ENCODE measurements around the gene ASTN2.

The ASTN2 gene

GRCh38 chr9:116391306-116391900, 1023.5 kb downstream of the ASTN2 start:
- no peak for DNase-seq

GRCh38 chr9:116390303-116391228, 1024.3 kb downstream of the ASTN2 start:
- no peak for DNase-seq

- no peak for DNase-seq
Observed at GRCh38 chr9:116389541-116390302, 1025.1 kb downstream of the ASTN2 start.

- no peak for DNase-seq
Observed at GRCh38 chr9:116387934-116388698, 1026.7 kb downstream of the ASTN2 start.

GRCh38 chr9:116383936-116384335, 1030.9 kb downstream of the ASTN2 start:
- DNase-seq, result no peak

GRCh38 chr9:116383133-116383532, 1031.7 kb downstream of the ASTN2 start:
- DNase-seq, result no peak

GRCh38 chr9:116382053-116382452, 1032.8 kb downstream of the ASTN2 start:
- DNase-seq, result no peak

GRCh38 chr9:116381350-116381749, 1033.5 kb downstream of the ASTN2 start:
- no peak for DNase-seq

GRCh38 chr9:116380496-116380995, 1034.3 kb downstream of the ASTN2 start:
- DNase-seq, result no peak

GRCh38 chr9:116379821-116380220, 1035.0 kb downstream of the ASTN2 start:
- DNase-seq, result no peak

GRCh38 chr9:116378873-116379272, 1036.0 kb downstream of the ASTN2 start:
- no peak for DNase-seq

GRCh38 chr9:116377179-116377798, 1037.6 kb downstream of the ASTN2 start:
- no peak for DNase-seq
